GM19372 (cell line): ENCODE results near the gene PADI3.

Experiments used
- ATAC-seq: cut with Tn5 transposase; IDR thresholded peaks from one replicate; pipeline ENCODE4 v1.9.1; 2021; ENCODE audit warnings: mild to moderate bottlenecking, low read depth, moderate library complexity; ENCODE audit not compliant: unreplicated experiment

The PADI3 gene

GRCh38 chr1:17265950-17266349, 17.1 kb downstream of the PADI3 start:
- no peak for ATAC-seq

GRCh38 chr1:17270891-17271765, 22.2 kb downstream of the PADI3 start:
- ATAC-seq = no peak

DNA sequence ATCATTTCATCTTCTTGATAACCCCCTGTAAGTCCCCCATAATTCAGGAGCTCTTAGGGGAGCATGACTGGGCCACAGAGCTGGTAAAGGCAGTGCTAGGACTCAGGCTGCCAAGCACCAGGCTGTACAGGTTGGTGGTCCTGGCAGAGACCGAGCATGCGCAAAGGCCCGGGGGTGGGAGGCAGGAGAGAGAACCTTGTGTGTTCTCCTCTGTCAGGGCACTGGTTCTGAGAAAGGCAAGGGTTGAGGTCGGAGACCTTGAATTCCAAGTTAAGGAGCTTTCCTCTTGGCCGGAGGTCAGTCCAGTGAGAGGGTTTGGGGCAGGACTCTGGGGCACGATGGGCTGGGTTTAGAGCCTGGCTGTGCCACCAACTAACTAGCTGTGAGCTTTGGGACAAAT, 23.2 kb downstream of the PADI3 start:
- ATAC-seq = no peak

- ATAC-seq = no peak
Measured at GRCh38 chr1:17272646-17273045, 23.7 kb downstream of the PADI3 start.

DNA sequence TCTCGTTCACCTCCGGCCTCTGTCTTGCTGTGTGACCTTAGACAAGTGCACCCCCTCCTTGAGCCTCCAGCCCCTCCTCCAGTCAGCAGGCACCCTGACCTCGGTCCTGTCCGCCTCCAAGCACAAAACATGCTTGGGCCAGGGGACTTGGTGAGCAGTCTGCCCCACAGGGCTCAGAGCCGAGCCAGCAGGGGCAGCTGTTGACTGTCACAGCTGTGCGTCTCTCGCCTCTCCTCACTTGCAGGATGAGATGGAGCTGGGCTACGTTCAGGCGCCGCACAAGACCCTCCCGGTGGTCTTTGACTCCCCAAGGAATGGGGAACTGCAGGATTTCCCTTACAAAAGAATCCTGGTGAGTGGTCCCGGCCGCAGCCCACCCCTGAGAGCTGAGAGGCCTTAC, 24.2 kb downstream of the PADI3 start:
- ATAC-seq = no peak

GRCh38 chr1:17274186-17275170, 25.6 kb downstream of the PADI3 start:
- ATAC-seq = no peak

DNA sequence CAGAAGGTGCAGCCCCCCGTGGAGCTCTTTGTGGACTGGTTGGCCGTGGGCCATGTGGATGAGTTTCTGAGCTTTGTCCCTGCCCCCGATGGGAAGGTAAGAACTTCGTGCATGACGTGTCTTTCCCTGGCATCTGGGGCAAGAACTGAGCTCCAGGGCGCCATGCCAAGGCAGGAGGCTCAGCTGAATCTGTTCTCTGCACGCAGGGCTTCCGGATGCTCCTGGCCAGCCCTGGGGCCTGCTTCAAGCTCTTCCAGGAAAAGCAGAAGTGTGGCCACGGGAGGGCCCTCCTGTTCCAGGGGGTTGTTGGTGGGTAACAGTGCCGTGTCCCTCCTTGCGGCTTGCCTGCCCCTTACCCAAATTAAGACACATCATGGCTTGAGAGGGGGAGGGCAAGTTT, 27.7 kb downstream of the PADI3 start:
- ATAC-seq = no peak

DNA sequence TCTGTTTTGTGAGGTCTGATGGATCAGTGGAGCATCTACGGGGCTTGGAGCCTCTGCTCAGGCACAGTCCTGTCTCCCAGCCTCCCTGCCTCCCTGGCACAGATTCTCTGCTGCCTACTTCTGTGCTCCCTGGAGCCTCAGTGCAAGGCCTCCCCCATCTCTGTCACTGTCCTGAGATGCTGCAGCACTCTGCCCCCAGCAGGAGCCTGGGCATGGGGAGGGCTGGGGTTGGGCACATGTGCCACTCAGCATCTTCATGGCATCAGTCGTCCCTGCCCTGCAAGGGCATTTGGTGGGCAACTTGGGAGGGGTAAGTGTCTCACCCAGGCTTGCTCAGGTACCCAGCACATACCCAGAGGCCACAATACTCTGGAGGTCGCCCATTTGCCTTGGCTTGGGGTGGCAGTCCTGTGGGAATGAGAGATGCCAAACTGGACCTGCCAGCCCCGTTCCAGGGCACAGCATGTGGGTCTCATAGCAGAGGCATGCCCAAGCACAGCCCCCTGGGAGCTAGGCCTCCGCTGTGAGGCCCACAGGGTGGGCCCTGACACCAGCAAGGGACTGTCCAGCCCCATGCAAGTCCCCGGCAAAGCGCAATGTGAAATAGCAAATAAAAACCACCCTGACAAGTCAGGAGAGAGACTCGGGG, 28.7 kb downstream of the PADI3 start:
- no peak for ATAC-seq

DNA sequence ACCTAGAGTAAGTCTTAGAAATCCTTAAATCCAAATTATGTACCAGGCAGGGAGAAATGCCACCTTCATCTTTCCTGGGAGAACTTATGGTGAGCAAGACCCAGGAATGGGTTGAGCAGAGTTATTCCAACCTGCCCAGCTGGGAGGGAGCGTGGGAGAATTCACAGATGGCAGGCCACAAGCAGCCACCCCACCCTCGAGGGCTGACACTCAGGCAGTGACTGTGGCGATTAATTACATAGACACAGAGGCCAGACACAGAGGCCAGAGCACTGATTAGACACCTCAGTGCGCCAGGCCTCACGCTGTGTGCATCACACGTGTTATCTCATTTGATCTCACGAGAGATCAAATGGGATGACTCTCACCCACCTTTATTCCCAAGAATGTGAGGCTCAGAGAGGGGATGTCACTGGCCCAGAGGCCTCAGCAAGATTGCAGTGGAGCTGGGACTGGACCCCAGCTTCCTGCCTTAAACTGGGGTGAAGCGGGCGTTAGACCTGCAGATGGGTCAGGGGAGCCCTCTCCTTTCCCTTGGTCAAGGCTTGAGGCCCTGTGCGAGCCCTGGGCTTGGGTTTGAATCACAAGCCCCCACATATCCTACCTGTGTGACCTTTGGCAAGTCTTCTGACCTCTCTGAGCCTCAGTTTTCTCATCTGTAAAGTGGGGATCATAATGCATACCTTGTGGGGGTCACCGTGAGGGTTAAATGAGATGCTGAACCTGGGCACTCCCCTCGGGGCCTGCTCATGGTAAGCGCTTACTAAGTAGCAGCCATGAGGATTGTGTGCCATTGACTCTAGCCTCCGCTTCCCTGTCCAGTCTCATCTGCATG, 30.3 kb downstream of the PADI3 start:
- no peak for ATAC-seq

DNA sequence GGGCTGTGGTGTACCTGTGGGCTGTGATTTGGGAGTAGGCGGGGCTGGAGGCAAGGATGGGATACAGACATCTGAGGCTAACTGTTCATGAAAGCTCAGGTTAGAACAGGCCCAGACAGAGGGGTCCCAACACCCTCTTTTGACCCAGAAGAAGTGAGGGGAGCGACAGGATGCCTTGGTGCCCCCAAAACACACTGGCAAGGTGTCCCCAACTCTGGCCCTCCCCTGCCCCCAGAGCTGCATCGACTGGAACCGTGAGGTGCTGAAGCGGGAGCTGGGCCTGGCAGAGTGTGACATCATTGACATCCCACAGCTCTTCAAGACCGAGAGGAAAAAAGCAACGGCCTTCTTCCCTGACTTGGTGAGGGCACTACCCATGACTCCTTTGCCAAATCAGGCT, 31.5 kb downstream of the PADI3 start:
- ATAC-seq = no peak

DNA sequence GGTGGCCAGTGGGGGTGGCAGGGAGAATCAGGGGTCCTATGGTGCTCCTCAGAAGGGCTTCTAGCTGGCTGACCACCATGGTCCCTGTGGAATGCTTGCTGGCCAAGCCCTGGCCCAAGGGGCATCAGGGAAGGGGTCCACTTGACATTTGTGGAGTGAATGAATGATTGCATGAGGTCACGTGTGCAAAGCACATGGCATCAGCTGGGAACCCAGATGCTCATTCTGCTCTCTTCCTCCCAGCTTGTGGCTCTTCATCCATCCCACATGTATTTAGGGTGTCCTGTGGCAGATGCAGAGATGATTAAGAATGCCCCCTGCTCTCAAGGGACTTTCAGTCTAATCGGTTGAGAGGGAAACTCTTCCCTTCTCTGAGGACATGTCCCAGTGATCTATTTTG, 32.0 kb downstream of the PADI3 start:
- no peak for ATAC-seq

DNA sequence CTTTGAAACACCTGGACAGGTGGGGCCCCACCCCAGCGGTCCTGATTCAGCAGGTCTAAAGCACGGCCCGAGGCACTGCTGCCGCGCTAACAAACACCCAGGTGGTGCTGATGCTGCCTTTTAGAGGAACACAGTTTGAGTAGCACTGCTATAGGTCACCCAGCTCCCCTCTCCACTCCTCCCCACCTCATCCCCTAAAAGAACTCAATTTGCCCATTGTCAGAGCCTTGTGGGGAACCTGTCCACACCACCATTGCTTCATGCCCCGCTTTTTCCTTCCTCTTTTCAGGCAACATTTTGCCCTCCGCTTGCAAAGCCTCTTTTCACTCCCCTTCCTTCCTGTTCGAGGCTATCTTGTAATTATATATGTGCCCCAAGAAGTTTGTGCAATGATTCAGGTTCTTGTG, 32.9 kb downstream of the PADI3 start:
- no peak for ATAC-seq

DNA sequence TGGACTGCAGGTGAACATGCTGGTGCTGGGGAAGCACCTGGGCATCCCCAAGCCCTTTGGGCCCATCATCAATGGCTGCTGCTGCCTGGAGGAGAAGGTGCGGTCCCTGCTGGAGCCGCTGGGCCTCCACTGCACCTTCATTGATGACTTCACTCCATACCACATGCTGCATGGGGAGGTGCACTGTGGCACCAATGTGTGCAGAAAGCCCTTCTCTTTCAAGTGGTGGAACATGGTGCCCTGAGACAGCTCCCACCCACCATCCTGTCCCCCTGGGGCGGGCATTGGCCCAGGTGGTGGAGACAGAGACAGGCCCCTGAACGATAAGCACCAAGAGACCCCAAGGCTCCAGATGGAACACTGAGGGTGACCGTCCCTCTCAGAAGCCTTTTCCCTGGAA, 33.9 kb downstream of the PADI3 start:
- no peak for ATAC-seq

DNA sequence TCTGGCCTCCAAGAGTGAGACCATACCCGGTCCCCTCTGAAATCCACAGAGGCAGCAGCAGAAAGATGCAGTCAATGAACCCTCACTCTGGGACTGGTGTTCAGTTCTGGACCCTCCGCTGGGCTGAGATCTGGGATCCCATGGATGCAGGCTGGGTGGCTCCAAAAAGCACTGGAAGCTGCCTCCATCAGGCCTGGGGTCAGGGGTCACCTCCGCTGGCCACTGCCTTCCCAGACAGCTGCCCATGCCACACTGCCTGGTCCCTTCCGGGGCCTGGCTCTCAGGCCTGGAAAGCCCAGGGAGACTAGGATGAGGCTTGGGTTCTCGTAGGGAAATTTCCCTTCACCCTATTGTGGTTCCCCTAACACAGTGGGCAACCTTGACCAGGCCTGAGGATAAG, 37.7 kb downstream of the PADI3 start:
- ATAC-seq = no peak

DNA sequence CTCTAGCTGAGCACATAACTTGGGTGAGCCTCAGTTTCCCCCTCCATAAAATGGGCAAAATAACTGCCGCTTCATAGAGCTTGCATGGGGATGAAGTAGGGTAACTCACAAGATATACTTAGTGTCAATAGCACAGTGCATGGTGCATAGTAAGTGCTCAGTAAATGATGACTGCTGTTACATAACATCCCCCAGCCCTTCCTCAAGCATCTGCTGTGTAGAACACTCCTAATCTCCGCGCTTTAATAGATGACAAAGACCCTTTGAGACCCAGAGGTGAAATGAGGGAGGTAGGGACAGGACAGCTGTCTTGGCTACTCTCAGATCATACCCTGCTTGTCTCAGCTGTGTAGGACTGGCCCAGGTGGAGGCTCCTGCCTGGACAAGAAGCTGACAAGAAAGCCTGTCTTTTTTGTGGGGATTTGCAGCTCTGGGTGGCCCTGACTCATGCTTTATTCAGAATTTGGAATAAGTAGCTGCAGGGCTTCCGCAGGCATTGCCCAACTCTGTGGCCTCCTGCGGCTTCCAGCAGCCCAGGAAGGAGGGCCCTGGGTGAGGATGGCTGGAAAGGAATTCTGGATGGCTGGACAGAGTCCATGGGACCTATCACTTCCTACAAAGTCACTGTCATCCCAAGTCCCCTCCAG, 38.4 kb downstream of the PADI3 start:
- no peak for ATAC-seq

GRCh38 chr1:17289721-17290120, 40.8 kb downstream of the PADI3 start:
- no peak for ATAC-seq

DNA sequence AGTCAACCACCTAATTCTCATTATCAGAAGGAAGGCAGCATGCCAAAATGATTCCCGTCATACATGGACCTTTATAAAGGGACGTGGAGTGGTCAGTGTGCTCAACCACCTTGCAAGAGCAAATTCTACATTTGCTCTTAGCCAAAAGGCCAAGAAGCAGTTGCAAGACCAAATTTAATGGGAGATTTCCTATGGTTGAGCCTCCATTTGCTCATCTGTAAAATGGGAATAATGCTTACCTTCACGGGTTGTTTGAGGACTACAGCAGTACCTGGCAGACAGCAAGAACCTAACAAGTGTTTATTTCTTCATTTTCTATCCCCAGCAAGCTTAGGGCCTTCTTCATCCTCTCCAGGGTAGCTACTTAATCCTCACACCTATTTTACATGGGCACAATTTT, 41.7 kb downstream of the PADI3 start:
- ATAC-seq = no peak

DNA sequence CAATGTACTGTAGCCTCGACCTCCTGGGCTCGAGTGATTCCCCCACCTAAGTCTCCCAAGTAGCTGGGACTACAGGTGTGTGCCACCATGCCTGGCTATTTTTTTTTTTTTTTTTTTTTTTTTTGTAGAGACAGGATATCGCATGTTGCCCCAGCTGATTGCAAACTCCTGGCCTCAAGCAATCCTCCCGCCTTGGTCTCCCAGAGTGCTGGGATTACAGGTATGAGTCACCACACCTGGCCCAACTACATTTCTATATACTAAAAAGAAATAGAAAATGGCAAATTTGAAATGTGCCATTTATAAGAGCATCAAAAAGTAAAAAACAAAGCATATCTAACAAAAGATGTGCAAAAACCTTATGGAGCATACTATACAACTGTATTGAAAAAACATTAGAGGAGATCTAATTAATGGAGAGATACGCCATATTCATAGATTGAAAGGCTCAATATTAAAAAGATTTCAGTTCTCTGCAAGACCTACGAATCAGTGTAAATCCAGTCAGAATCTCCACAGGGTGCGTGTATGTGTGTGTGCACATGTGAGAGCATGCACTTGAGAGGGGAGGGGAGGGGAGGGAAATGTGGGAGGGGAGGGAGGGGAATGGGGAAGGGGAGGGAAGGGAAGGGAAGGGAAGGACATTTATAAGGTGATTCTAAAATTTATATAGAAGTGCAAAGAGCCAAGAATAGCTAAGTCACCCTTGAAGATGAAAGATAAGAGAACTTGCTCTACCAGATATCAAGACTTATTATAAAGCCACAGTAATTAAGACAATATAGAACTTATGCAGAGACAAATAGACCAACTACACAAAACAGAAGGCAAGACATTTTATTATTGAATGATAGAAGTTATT, 43.6 kb downstream of the PADI3 start:
- ATAC-seq = no peak
